ENCODE results near the gene SHMT1. TPM values are rescaled to one million over a fixed set of nuclear protein-coding genes. Genes with fewer than 3 reads are reported as not detected.
"Not testable (repeated sequence)": the region's sequence is repeated elsewhere in the genome, so short reads cannot be mapped to it uniquely, and the experiment has no call there.

The SHMT1 gene
- total RNA-seq, 1 donor from 2014 or later: 18.9 TPM

- no peak overlapping the region for H3K4me3 Mint-ChIP-seq (ENCODE audit: unreplicated experiment)
- no peak for DNase-seq (ENCODE audit: low spot score)
- peaks cover 3% of the 10 kb centered on the region for H3K36me3 Mint-ChIP-seq (ENCODE audit: low read depth, unreplicated experiment)
- no peaks in the 10 kb centered on the region for H3K4me1 Mint-ChIP-seq (ENCODE audit: unreplicated experiment)
- H3K27ac Mint-ChIP-seq (ENCODE audit: unreplicated experiment): no peak overlapping the region
- TF ChIP-seq CTCF (IDR thresholded peaks at IDR 0.05; ENCODE audit: unreplicated experiment): no peak
- H3K27me3 Mint-ChIP-seq (ENCODE audit: unreplicated experiment): peaks cover 2% of the 10 kb centered on the region
- no peaks in the 10 kb centered on the region for H3K9me3 Mint-ChIP-seq (ENCODE audit: unreplicated experiment)
These were observed 10.9 kb upstream of the SHMT1 start for GRCh38 chr17:18374216-18374615.

- not testable (repeated sequence) for DNase-seq (ENCODE audit: low spot score); H3K36me3 Mint-ChIP-seq (ENCODE audit: low read depth, unreplicated experiment); H3K9me3 Mint-ChIP-seq (ENCODE audit: unreplicated experiment); H3K27ac Mint-ChIP-seq (ENCODE audit: unreplicated experiment); H3K4me3 Mint-ChIP-seq (ENCODE audit: unreplicated experiment); H3K4me1 Mint-ChIP-seq (ENCODE audit: unreplicated experiment); H3K27me3 Mint-ChIP-seq (ENCODE audit: unreplicated experiment)
These were observed 9.8 kb upstream of the SHMT1 start for GRCh38 chr17:18373181-18373580.

- Mint-ChIP-seq H3K36me3 (ENCODE audit: low read depth, unreplicated experiment) (peaks cover 3% of the 10 kb centered on the region), H3K4me1 (ENCODE audit: unreplicated experiment) (no peaks in the 10 kb centered on the region), H3K27me3 (ENCODE audit: unreplicated experiment) (no peaks in the 10 kb centered on the region), H3K27ac (ENCODE audit: unreplicated experiment) (no peak overlapping the region), H3K9me3 (ENCODE audit: unreplicated experiment) (no peaks in the 10 kb centered on the region), H3K4me3 (ENCODE audit: unreplicated experiment) (no peak overlapping the region)
- TF ChIP-seq CTCF (IDR thresholded peaks at IDR 0.05; ENCODE audit: unreplicated experiment): no peak
- no peak for DNase-seq (ENCODE audit: low spot score)
These were observed 8.1 kb upstream of the SHMT1 start for GRCh38 chr17:18371455-18371854.

GRCh38 chr17:18370761-18371160, 7.4 kb upstream of the SHMT1 start:
- Mint-ChIP-seq H3K36me3 (ENCODE audit: low read depth, unreplicated experiment) (peaks cover 3% of the 10 kb centered on the region), H3K4me3 (ENCODE audit: unreplicated experiment) (no peak overlapping the region), H3K27ac (ENCODE audit: unreplicated experiment) (no peak overlapping the region), H3K27me3 (ENCODE audit: unreplicated experiment) (no peaks in the 10 kb centered on the region), H3K4me1 (ENCODE audit: unreplicated experiment) (no peaks in the 10 kb centered on the region), H3K9me3 (ENCODE audit: unreplicated experiment) (no peaks in the 10 kb centered on the region)
- TF ChIP-seq CTCF (IDR thresholded peaks at IDR 0.05; ENCODE audit: unreplicated experiment): no peak
- DNase-seq (ENCODE audit: low spot score): no peak

GRCh38 chr17:18368946-18369345, 5.6 kb upstream of the SHMT1 start:
- no peak for TF ChIP-seq CTCF (IDR thresholded peaks at IDR 0.05; ENCODE audit: unreplicated experiment)
- Mint-ChIP-seq H3K4me1 (ENCODE audit: unreplicated experiment) (no peaks in the 10 kb centered on the region), H3K9me3 (ENCODE audit: unreplicated experiment) (no peaks in the 10 kb centered on the region), H3K27me3 (ENCODE audit: unreplicated experiment) (no peaks in the 10 kb centered on the region), H3K27ac (ENCODE audit: unreplicated experiment) (no peak overlapping the region), H3K36me3 (ENCODE audit: low read depth, unreplicated experiment) (no peaks in the 10 kb centered on the region), H3K4me3 (ENCODE audit: unreplicated experiment) (no peak overlapping the region)
- no peak for DNase-seq (ENCODE audit: low spot score)

- no peaks in the 10 kb centered on the region for H3K36me3 Mint-ChIP-seq (ENCODE audit: low read depth, unreplicated experiment)
- H3K9me3 Mint-ChIP-seq (ENCODE audit: unreplicated experiment): no peaks in the 10 kb centered on the region
- TF ChIP-seq CTCF (IDR thresholded peaks at IDR 0.05; ENCODE audit: unreplicated experiment): no peak
- H3K4me1 Mint-ChIP-seq (ENCODE audit: unreplicated experiment): peaks cover 7% of the 10 kb centered on the region
- no peak for DNase-seq (ENCODE audit: low spot score)
- no peak overlapping the region for H3K27ac Mint-ChIP-seq (ENCODE audit: unreplicated experiment)
- no peak overlapping the region for H3K4me3 Mint-ChIP-seq (ENCODE audit: unreplicated experiment)
- H3K27me3 Mint-ChIP-seq (ENCODE audit: unreplicated experiment): no peaks in the 10 kb centered on the region
These were observed 816 bp upstream of the SHMT1 start for GRCh38 chr17:18364166-18364565.

Measured in endothelial cell (in vitro differentiated cells).